ENCODE measurements around the gene TMC3. TPM values are rescaled to one million over a fixed set of nuclear protein-coding genes. Genes with fewer than 3 reads are reported as not detected.

The TMC3 gene
- total and polyA plus RNA-seq, 7 donors, result 0.25 to 0.82 (median 0.68) TPM; not detected in 2

- no peaks in the 10 kb centered on the region for H3K4me1 ChIP-seq
- no peaks in the 10 kb centered on the region for H3K27me3 ChIP-seq
- no peak overlapping the region for H3K4me3 ChIP-seq
- no peaks in the 10 kb centered on the region for H3K36me3 ChIP-seq
- 73 to 92% methylated on average over 8 of the region's 8 CpGs for WGBS, 2 donors
- no peak overlapping the region for H3K27ac ChIP-seq
- TF ChIP-seq CTCF (IDR thresholded peaks at IDR 0.05) (no peak), EP300 (IDR thresholded peaks at IDR 0.05) (no peak), POLR2AphosphoS5 (IDR thresholded peaks at IDR 0.05) (no peak), POLR2A (IDR thresholded peaks at IDR 0.05) (no peak)
- no peak for DNase-seq
- H3K9me3 ChIP-seq, result no peaks in the 10 kb centered on the region
- intact Hi-C loops (cut with DNase I), result no loop called here
These were observed 85.4 kb downstream of the TMC3 start for GRCh38 chr15:81288616-81289015.

DNA sequence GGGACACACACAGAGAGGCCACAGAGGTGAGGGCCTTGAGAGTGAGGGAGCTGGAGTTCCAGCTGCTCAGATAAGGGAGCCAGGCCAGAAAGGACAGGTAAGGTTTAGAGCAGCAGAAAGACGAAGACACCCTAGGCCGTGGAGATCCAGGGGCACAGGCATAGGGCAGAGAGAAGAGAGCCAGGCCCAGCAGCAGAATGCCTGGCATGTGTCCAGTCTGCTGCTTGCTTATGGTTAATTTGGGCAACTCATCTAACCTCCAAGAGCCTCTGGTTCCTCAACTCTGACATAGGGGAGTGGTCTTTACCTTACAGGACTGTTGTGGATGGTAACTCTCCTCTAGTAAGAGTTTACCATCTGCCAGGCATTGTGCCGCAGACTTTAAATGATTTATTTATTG is 86.0 kb downstream of the TMC3 start:
- TF ChIP-seq POLR2A (IDR thresholded peaks at IDR 0.05) (no peak), CTCF (IDR thresholded peaks at IDR 0.05) (no peak), POLR2AphosphoS5 (IDR thresholded peaks at IDR 0.05) (no peak), EP300 (IDR thresholded peaks at IDR 0.05) (no peak)
- intact Hi-C loops (cut with DNase I), result no loop called here
- WGBS, 2 donors, result 94 to 96% methylated on average over 3 of the region's 3 CpGs

DNA sequence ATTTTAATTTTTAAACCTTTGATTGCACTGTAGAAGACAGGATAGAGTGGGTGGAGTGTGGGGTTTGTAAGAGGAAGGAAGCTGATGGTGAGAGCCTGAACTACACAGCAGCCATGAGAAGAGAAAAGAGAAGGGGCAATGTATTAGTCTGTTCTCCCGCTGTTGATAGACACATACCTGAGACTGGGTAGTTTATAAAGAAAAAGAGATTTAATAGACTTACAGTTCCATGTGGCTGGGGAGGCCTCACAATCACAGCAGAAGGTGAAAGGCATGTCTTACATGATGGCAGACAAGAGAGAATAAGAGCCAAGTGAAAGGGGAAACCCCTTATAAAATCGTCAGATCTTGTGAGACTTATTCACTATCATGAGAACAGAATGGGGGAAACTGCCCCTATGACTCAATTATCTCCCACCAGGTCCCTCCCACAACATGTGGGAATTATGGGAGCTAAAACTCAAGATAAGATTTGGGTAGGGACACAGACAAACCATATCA is 87.3 kb downstream of the TMC3 start:
- Histone ChIP-seq H3K36me3 (no peaks in the 10 kb centered on the region), H3K27me3 (no peaks in the 10 kb centered on the region), H3K4me3 (no peak overlapping the region), H3K27ac (no peak overlapping the region), H3K9me3 (no peaks in the 10 kb centered on the region), H3K4me1 (no peaks in the 10 kb centered on the region)
- 46 to 80% methylated on average over 2 of the region's 2 CpGs for WGBS, 2 donors
- TF ChIP-seq POLR2AphosphoS5 (IDR thresholded peaks at IDR 0.05) (no peak), EP300 (IDR thresholded peaks at IDR 0.05) (no peak), CTCF (IDR thresholded peaks at IDR 0.05) (no peak), POLR2A (IDR thresholded peaks at IDR 0.05) (no peak)
- intact Hi-C loops (cut with DNase I), result no loop called here
- no peak for DNase-seq

More for the DNA sequence above, 86.0 kb downstream of the TMC3 start:
- H3K9me3 ChIP-seq, result no peaks in the 10 kb centered on the region
- no peak for DNase-seq
- no peak overlapping the region for H3K4me3 ChIP-seq
- H3K27ac ChIP-seq, result no peak overlapping the region
- no peaks in the 10 kb centered on the region for H3K4me1 ChIP-seq
- H3K27me3 ChIP-seq, result no peaks in the 10 kb centered on the region
- H3K36me3 ChIP-seq, result no peaks in the 10 kb centered on the region

DNA sequence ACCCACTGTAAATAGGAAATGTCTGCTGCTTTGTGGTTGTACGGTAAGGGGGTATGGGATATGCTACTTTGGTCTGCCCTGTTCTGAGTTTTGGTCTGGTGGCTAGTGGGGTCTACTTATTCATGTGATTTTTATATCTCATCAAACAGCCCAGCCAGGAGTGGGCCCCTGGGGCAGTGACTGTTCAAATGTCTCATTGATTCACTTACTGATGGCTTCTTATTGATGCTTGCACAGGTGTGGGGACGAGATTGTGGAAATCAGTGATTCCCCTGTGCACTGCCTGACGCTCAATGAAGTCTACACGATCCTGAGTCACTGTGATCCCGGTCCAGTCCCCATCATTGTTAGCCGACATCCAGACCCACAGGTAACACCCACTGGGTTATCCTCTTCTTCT is 88.6 kb downstream of the TMC3 start:
- Histone ChIP-seq H3K27me3 (no peaks in the 10 kb centered on the region), H3K27ac (no peak overlapping the region), H3K36me3 (no peaks in the 10 kb centered on the region), H3K9me3 (no peaks in the 10 kb centered on the region), H3K4me3 (no peak overlapping the region), H3K4me1 (peaks cover 0 to 6% (median 2%) of the 10 kb centered on the region in 4 donors)
- WGBS, 2 donors, result 86 to 94% methylated on average over 6 of the region's 6 CpGs
- TF ChIP-seq EP300 (IDR thresholded peaks at IDR 0.05) (no peak), POLR2AphosphoS5 (IDR thresholded peaks at IDR 0.05) (no peak), POLR2A (IDR thresholded peaks at IDR 0.05) (no peak), CTCF (IDR thresholded peaks at IDR 0.05) (no peak)
- no peak for DNase-seq
- intact Hi-C loops (cut with DNase I), result no loop called here

Measured in sigmoid colon (tissue), 7 donors.